HepG2 (cell line): Measurements from ENCODE around the gene HOXB2. TPM values are rescaled to one million over a fixed set of nuclear protein-coding genes. Genes with fewer than 3 reads are reported as not detected.

Source experiments
- ATAC-seq: fragments of 200-7000 bp; cut with Tn5 transposase; 3 replicates; pipeline ENCODE4 v1.9.1; 2020; ENCODE audit warnings: mild to moderate bottlenecking, moderate library complexity
- BruUV-seq: library from RNA; stranded (reverse); fragments of 400-500 nt; replicated peaks from 2 replicates; lab custom pipeline; 2021; lab: Mats Ljungman, UMichigan
- CTCF ChIA-PET: fragments of 300-600 bp; formaldehyde crosslinking; extraction: SDS; loops from one replicate; lab custom pipeline; 2021; ENCODE audit warnings: low total read pairs, inconsistent platforms, low intra/inter-chr PET ratio; lab: Yijun Ruan, JAX
- POLR2A ChIA-PET: fragments of 350-600 bp; sonication (Branson Sonifier 250); formaldehyde crosslinking; loops from one replicate; lab custom pipeline; 2020; ENCODE audit warnings: antibody characterized with exemption, inconsistent platforms; lab: Yijun Ruan, JAX
- DNase-seq: peaks from one replicate; pipeline ENCODE4 v3.0.0-alpha.2; 2015; ENCODE audit warnings: low spot score
- FAIRE-seq: peaks from 3 replicates; lab custom pipeline; 2011; peaks lifted over from hg19 to GRCh38; lab: Jason Lieb, UNC
- H2AFZ ChIP-seq: one replicate; pipeline ENCODE4 v1.6.1; 2011; ENCODE audit warnings: low read length, inconsistent platforms
- H3K27ac ChIP-seq: fragments of 300-600 bp; 3 replicates; pipeline ENCODE4 v1.8.0; 2011; ENCODE audit warnings: mixed run types, mild to moderate bottlenecking, mixed read lengths, low read length, inconsistent platforms; ENCODE audit not compliant: insufficient read depth; ENCODE audit errors: extremely low read length
- H3K27me3 ChIP-seq, 2 experiments: fragments of 200-600 bp in 1 of 2; 2 replicates in 1 of 2; 3 replicates in 1 of 2; pipeline versions ENCODE4 v1.6.0 to v1.8.0; 2011; ENCODE audit warnings: low read length in 2 of 2, mild to moderate bottlenecking in 2 of 2, moderate library complexity in 2 of 2, inconsistent platforms in 1 of 2; ENCODE audit not compliant: insufficient read depth in 2 of 2, control insufficient read depth in 1 of 2
- H3K36me3 ChIP-seq, 2 experiments: fragments of 200-600 bp in 1 of 2; replicated peaks in 1 of 2; 2 replicates in 1 of 2; 3 replicates in 1 of 2; pipeline versions ENCODE4 v1.5.1 to v1.8.0; 2011; ENCODE audit warnings: low read length in 2 of 2, inconsistent platforms in 1 of 2; ENCODE audit not compliant: insufficient read depth in 2 of 2, control insufficient read depth in 1 of 2
- H3K4me1 ChIP-seq: 2 replicates; pipeline ENCODE4 v1.5.1; 2012; ENCODE audit warnings: low read length, inconsistent platforms; ENCODE audit not compliant: insufficient read depth
- H3K4me2 ChIP-seq: 2 replicates; pipeline ENCODE4 v1.6.0; 2011; ENCODE audit warnings: low read depth, low read length, inconsistent platforms
- H3K4me3 ChIP-seq, 3 experiments: fragments of 200-600 bp in 1 of 3; sonication (generic), shearing (Covaris generic) in 1 of 3; replicated peaks in 1 of 3; 2 replicates each; pipeline ENCODE4 v1.5.1; 2011 to 2016; ENCODE audit warnings: low read length in 3 of 3, inconsistent platforms in 2 of 3, low read depth in 2 of 3, mild to moderate bottlenecking in 2 of 3, control low read depth in 1 of 3, mixed read lengths in 1 of 3; ENCODE audit not compliant: insufficient read depth in 1 of 3
- H3K79me2 ChIP-seq: one replicate; pipeline ENCODE4 v1.6.1; 2011; ENCODE audit warnings: low read length, inconsistent platforms; ENCODE audit not compliant: insufficient read depth
- H3K9ac ChIP-seq: 2 replicates; pipeline ENCODE4 v1.6.0; 2011; ENCODE audit warnings: mild to moderate bottlenecking, low read depth, low read length, inconsistent platforms; ENCODE audit not compliant: insufficient read depth
- H3K9me3 ChIP-seq: 2 replicates; pipeline ENCODE4 v1.5.1; 2012; ENCODE audit warnings: mild to moderate bottlenecking, low read length
- H4K20me1 ChIP-seq: 2 replicates; pipeline ENCODE4 v1.6.0; 2011; ENCODE audit warnings: inconsistent platforms, mild to moderate bottlenecking, low read length, moderate library complexity; ENCODE audit not compliant: insufficient read depth
- CBX2 ChIP-seq, 2 experiments: fragments of 200-600 bp in 1 of 2; sonication (generic); formaldehyde crosslinking in 1 of 2; IDR thresholded peaks; 2 replicates each; pipeline versions ENCODE4 v1.7.0 to v1.8.1; 2018 to 2022; ENCODE audit warnings: low read depth in 2 of 2, low read length in 1 of 2, mild to moderate bottlenecking in 1 of 2, missing genetic modification reagents in 1 of 2
- EZH2 ChIP-seq: conservative IDR thresholded peaks from 2 replicates; pipeline ENCODE4 v1.6.1; 2012; ENCODE audit warnings: mild to moderate bottlenecking, low read depth, low read length, moderate library complexity
- NFE2 ChIP-seq: sonication (generic); formaldehyde crosslinking; IDR thresholded peaks from 2 replicates; pipeline ENCODE4 v1.4.0; 2020; ENCODE audit warnings: missing genetic modification reagents
- ZNF234 ChIP-seq: sonication (generic); formaldehyde crosslinking; conservative IDR thresholded peaks from 2 replicates; pipeline ENCODE4 v1.5.1; 2020; ENCODE audit warnings: mild to moderate bottlenecking, missing genetic modification reagents
- ZNF329 ChIP-seq: sonication (generic); formaldehyde crosslinking; IDR thresholded peaks from 2 replicates; pipeline ENCODE4 v1.9.0; 2021; ENCODE audit warnings: low read depth, mild to moderate bottlenecking, missing genetic modification reagents
- ZNF367 ChIP-seq: sonication (generic); formaldehyde crosslinking; IDR thresholded peaks from 2 replicates; pipeline ENCODE4 v1.4.0; 2020; ENCODE audit warnings: missing genetic modification reagents, borderline replicate concordance
- ZNF850 ChIP-seq: sonication (generic); formaldehyde crosslinking; conservative IDR thresholded peaks from 2 replicates; pipeline ENCODE4 v1.9.0; 2021; ENCODE audit warnings: mild to moderate bottlenecking, missing genetic modification reagents
- WGBS: methylation state at CpG from one replicate; pipeline ENCODE4 v1.1.6; 2017; ENCODE audit warnings: low lambda C conversion rate; 5-methylcytosine and 5-hydroxymethylcytosine counted together
- in situ Hi-C: cut with HindIII; loops from 2 replicates; pipeline ENCODE4 v1.10.0; 2017; ENCODE audit warnings: low pct_unique_long_range_greater_than_20kb; ENCODE audit not compliant: extremely low pct_ligation_motif_present
- intact Hi-C: fragments of 100-400 bp; cut with micrococcal nuclease; formaldehyde crosslinking; loops from one replicate; pipeline ENCODE4 v1.10.0; 2022; ENCODE audit not compliant: unreplicated experiment
- polyA plus RNA-seq, 8 experiments: library from polyadenylated mRNA; depleted of rRNA in 3 of 8; stranded (reverse) in 7 of 8; unstranded in 1 of 8; fragments of >200 nt; fragmentation: Illumina TruSeq in 4 of 8; extraction: Trizol in 4 of 8; gene quantifications; 2 replicates each; pipeline versions ENCODE4 v1.2.1 to v1.2.3, GENCODE V29; 2011 to 2016; ENCODE audit warnings: low read depth in 4 of 8, missing spikeins in 1 of 8, mixed read lengths in 1 of 8; ENCODE audit not compliant: insufficient read depth in 1 of 8
- total RNA-seq, 5 experiments: library from RNA; depleted of rRNA; stranded (reverse); fragments of >200 nt; fragmentation: Illumina TruSeq; extraction: Trizol; gene quantifications; 2 replicates each; pipeline ENCODE4 v1.2.3, GENCODE V29; 2016; ENCODE audit warnings: low read depth in 1 of 5
- TF ChIP-seq, protein P1 (sequence below): sonication (generic); formaldehyde crosslinking; IDR thresholded peaks from 2 replicates; pipeline ENCODE4 v1.4.0; 2020; ENCODE audit warnings: missing genetic modification reagents

The HOXB2 gene
- total and polyA plus RNA-seq, 2 of the 13 experiments (the other 11 are each of a cell fraction or from before 2014, with no cell fraction given) = not detected

GRCh38 chr17:48570325-48571023 is 25.6 kb upstream of the HOXB2 start:
- ChIA-PET CTCF (no interaction called here), POLR2A (no interaction called here)
- intact Hi-C loops = no loop called here
- ATAC-seq (0 out of 3 replicates have a peak, but pooled peaks have one; percentile 29), DNase-seq (no peak), FAIRE-seq (no peak)
- H4K20me1 ChIP-seq = 0 out of 2 replicates have a peak, but pooled peaks cover 4% of the 10 kb centered on the region
- H3K4me3 ChIP-seq = no peak overlapping the region
- H3K9ac ChIP-seq = no peak overlapping the region
- TF ChIP-seq, protein P1, sequence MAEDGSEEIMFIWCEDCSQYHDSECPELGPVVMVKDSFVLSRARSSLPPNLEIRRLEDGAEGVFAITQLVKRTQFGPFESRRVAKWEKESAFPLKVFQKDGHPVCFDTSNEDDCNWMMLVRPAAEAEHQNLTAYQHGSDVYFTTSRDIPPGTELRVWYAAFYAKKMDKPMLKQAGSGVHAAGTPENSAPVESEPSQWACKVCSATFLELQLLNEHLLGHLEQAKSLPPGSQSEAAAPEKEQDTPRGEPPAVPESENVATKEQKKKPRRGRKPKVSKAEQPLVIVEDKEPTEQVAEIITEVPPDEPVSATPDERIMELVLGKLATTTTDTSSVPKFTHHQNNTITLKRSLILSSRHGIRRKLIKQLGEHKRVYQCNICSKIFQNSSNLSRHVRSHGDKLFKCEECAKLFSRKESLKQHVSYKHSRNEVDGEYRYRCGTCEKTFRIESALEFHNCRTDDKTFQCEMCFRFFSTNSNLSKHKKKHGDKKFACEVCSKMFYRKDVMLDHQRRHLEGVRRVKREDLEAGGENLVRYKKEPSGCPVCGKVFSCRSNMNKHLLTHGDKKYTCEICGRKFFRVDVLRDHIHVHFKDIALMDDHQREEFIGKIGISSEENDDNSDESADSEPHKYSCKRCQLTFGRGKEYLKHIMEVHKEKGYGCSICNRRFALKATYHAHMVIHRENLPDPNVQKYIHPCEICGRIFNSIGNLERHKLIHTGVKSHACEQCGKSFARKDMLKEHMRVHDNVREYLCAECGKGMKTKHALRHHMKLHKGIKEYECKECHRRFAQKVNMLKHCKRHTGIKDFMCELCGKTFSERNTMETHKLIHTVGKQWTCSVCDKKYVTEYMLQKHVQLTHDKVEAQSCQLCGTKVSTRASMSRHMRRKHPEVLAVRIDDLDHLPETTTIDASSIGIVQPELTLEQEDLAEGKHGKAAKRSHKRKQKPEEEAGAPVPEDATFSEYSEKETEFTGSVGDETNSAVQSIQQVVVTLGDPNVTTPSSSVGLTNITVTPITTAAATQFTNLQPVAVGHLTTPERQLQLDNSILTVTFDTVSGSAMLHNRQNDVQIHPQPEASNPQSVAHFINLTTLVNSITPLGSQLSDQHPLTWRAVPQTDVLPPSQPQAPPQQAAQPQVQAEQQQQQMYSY (CRISPR knock-in tag) = no peak
- TF ChIP-seq NFE2 (CRISPR knock-in tag) = no peak
- no peak for TF ChIP-seq ZNF329 (CRISPR knock-in tag)
- TF ChIP-seq EZH2 = peak; percentile 88
- TF ChIP-seq ZNF850 (CRISPR knock-in tag) = no peak
- no peak for TF ChIP-seq ZNF367 (CRISPR knock-in tag)
- peak; percentile 53; the same call in 1 of the 2 replicates for TF ChIP-seq CBX2 (IDR thresholded peaks at IDR 0.05; ENCODE audit: low read depth, low read length)
- no peak for TF ChIP-seq CBX2 (CRISPR knock-in tag; IDR thresholded peaks at IDR 0.05; ENCODE audit: low read depth)
- no peak for TF ChIP-seq ZNF234 (CRISPR knock-in tag)
- BruUV-seq = no TSS peak
- in situ Hi-C loops = no loop called here
- H3K27me3 ChIP-seq = peaks cover 24 to 97% of the 10 kb centered on the region in 2 experiments
- no peaks in the 10 kb centered on the region for H3K36me3 ChIP-seq
- H3K4me1 ChIP-seq = no peaks in the 10 kb centered on the region
- no peak overlapping the region for H3K4me2 ChIP-seq
- no peaks in the 10 kb centered on the region for H3K9me3 ChIP-seq
- no peak overlapping the region for H2AFZ ChIP-seq
- H3K79me2 ChIP-seq = no peaks in the 10 kb centered on the region
- no peak overlapping the region for H3K27ac ChIP-seq
- WGBS = 10% methylated on average over 16 of the region's 19 CpGs
